OCI-LY1 (cell line): ENCODE measurements around the gene PDE4C.

Experiments used
- H2AFZ ChIP-seq: fragments of 200-600 bp; sonication (generic), shearing (Covaris generic); 2 replicates; pipeline ENCODE4 v1.6.0; 2014; ENCODE audit warnings: antibody characterized with exemption, mild to moderate bottlenecking, low read length
- H3F3A ChIP-seq: fragments of 200-600 bp; sonication (generic), shearing (Covaris generic); 2 replicates; pipeline ENCODE4 v1.6.0; 2014; ENCODE audit warnings: mild to moderate bottlenecking, antibody characterized with exemption, low read length, moderate library complexity; ENCODE audit not compliant: insufficient read depth
- H3K27ac ChIP-seq: fragments of 200-600 bp; sonication (generic); 2 replicates; pipeline ENCODE4 v1.5.1; 2014; ENCODE audit warnings: low read length, mixed run types, mild to moderate bottlenecking, low read depth; ENCODE audit not compliant: poor library complexity, severe bottlenecking
- H3K27me3 ChIP-seq: fragments of 200-600 bp; sonication (generic); 2 replicates; pipeline ENCODE4 v1.6.0; 2014; ENCODE audit warnings: antibody characterized with exemption, mild to moderate bottlenecking, low read length, moderate library complexity; ENCODE audit not compliant: insufficient read depth
- H3K36me3 ChIP-seq: fragments of 200-600 bp; sonication (generic); 2 replicates; pipeline ENCODE4 v1.6.1; 2014; ENCODE audit warnings: mild to moderate bottlenecking, antibody characterized with exemption, low read length, moderate library complexity, mixed read lengths; ENCODE audit not compliant: insufficient read depth
- H3K4me1 ChIP-seq: fragments of 200-600 bp; sonication (generic); 2 replicates; pipeline ENCODE4 v1.5.1; 2014; ENCODE audit warnings: mild to moderate bottlenecking, low read length, moderate library complexity; ENCODE audit not compliant: insufficient read depth, severe bottlenecking
- H3K4me2 ChIP-seq: fragments of 200-600 bp; sonication (generic), shearing (Covaris generic); 2 replicates; pipeline ENCODE4 v1.6.1; 2014; ENCODE audit warnings: low read length
- H3K4me3 ChIP-seq: fragments of 200-600 bp; sonication (generic); 2 replicates; pipeline ENCODE4 v1.5.1; 2014; ENCODE audit warnings: low read length, low read depth, mild to moderate bottlenecking, mixed read lengths; ENCODE audit not compliant: poor library complexity, severe bottlenecking
- H3K79me2 ChIP-seq: fragments of 200-600 bp; shearing (Covaris generic); 2 replicates; pipeline ENCODE4 v1.6.1; 2016; ENCODE audit warnings: mixed run types, low read length, mixed read lengths; ENCODE audit not compliant: insufficient read depth
- H3K9ac ChIP-seq: fragments of 200-600 bp; sonication (generic), shearing (Covaris generic); 2 replicates; pipeline ENCODE4 v1.6.1; 2014; ENCODE audit warnings: mild to moderate bottlenecking, low read length, mixed read lengths
- H3K9me2 ChIP-seq: fragments of 200-600 bp; sonication (generic), shearing (Covaris generic); 2 replicates; pipeline ENCODE4 v1.6.1; 2014; ENCODE audit warnings: low read depth, mild to moderate bottlenecking, low read length, mixed read lengths
- H3K9me3 ChIP-seq: fragments of 200-600 bp; shearing (Covaris generic); 2 replicates; pipeline ENCODE4 v1.6.1; 2014; ENCODE audit warnings: low read length, mixed read lengths
- H4K20me1 ChIP-seq: fragments of 200-600 bp; sonication (generic), shearing (Covaris generic); 2 replicates; pipeline ENCODE4 v1.6.0; 2016; ENCODE audit warnings: mild to moderate bottlenecking, low read length; ENCODE audit not compliant: insufficient read depth
- EZH2 ChIP-seq: fragments of 200-600 bp; sonication (generic), shearing (Covaris generic); IDR thresholded peaks from 2 replicates; pipeline ENCODE4 v1.8.0; 2017; ENCODE audit warnings: borderline replicate concordance, mixed run types, mild to moderate bottlenecking, antibody characterized with exemption, low read length, moderate library complexity, mixed read lengths
- TF ChIP-seq, protein P1 (sequence below): fragments of 200-600 bp; sonication (generic), shearing (Covaris generic); IDR thresholded peaks from 2 replicates; pipeline ENCODE4 v1.5.1; 2017; ENCODE audit warnings: mild to moderate bottlenecking, antibody characterized with exemption, low read length, moderate library complexity, mixed read lengths

PDE4C gene

DNA sequence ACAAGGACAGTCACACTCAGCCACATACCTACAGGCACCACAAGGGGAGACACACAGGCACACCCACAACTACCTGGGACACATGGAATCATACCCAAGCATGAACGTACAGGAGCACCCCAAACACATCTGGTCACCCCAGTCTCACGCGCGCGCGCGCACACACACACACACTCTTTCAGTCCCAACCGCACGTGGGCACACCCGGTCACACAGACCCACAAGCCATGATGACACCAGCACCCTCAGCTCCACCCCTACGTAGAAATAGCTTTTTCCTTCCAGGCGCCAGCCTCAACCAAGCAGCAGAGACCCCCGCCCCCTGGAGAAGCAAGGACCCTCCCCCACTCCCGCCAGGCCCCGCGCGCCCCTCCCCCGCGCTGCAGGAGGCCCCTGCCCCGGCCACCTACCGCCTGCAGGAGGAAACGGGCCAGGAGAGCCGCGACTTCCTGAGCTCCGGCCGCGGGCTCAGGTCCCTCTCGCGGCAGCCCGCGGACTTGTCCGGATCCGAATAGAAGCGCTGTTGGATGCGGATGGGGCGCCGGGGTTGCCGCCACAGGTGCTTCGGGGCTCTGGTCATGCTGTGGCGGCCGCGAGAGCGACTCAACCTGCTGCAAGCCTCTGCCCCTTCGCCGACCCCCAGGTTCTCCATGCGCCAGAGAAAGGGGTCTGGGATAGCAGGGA is 6.4 kb upstream of the PDE4C start:
- H3K4me1 ChIP-seq, result peaks cover 6% of the 10 kb centered on the region
- H3K27ac ChIP-seq, result no peak overlapping the region
- peaks cover 2% of the 10 kb centered on the region for H3K79me2 ChIP-seq
- H3K27me3 ChIP-seq, result no peaks in the 10 kb centered on the region
- H3K4me3 ChIP-seq, result no peak overlapping the region
- H3K4me2 ChIP-seq, result no peak overlapping the region
- H3K9me3 ChIP-seq, result no peaks in the 10 kb centered on the region
- H3K9me2 ChIP-seq, result no peaks in the 10 kb centered on the region
- no peaks in the 10 kb centered on the region for H3F3A ChIP-seq
- H3K9ac ChIP-seq, result no peak overlapping the region
- no peaks in the 10 kb centered on the region for H3K36me3 ChIP-seq
- H4K20me1 ChIP-seq, result no peaks in the 10 kb centered on the region
- no peak for TF ChIP-seq EZH2
- TF ChIP-seq, protein P1, sequence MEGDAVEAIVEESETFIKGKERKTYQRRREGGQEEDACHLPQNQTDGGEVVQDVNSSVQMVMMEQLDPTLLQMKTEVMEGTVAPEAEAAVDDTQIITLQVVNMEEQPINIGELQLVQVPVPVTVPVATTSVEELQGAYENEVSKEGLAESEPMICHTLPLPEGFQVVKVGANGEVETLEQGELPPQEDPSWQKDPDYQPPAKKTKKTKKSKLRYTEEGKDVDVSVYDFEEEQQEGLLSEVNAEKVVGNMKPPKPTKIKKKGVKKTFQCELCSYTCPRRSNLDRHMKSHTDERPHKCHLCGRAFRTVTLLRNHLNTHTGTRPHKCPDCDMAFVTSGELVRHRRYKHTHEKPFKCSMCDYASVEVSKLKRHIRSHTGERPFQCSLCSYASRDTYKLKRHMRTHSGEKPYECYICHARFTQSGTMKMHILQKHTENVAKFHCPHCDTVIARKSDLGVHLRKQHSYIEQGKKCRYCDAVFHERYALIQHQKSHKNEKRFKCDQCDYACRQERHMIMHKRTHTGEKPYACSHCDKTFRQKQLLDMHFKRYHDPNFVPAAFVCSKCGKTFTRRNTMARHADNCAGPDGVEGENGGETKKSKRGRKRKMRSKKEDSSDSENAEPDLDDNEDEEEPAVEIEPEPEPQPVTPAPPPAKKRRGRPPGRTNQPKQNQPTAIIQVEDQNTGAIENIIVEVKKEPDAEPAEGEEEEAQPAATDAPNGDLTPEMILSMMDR, result no peak
- no peak overlapping the region for H2AFZ ChIP-seq

DNA sequence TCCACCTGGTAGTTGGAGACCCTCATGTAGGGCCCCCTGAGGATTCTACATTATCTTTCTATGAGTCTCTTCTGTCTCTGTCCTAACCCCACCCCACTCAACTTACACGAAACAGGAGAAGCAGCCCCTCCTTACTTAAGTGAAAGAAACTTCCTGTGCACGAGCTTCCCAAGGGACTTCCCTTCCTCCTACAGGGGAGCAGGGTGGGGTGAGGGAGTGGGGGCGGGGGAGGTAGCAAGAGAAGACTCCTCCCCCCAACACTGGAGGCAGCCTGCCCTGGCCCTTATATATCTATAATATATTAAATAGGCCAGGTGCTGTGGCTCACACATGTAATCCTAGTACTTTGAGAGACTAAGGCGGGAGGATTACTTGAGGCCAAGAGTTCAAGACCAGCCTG is 5.5 kb upstream of the PDE4C start:
- Histone ChIP-seq H3K27ac (no peak overlapping the region), H4K20me1 (no peaks in the 10 kb centered on the region), H2AFZ (no peak overlapping the region), H3K36me3 (no peaks in the 10 kb centered on the region), H3K9me3 (no peaks in the 10 kb centered on the region), H3K9me2 (no peaks in the 10 kb centered on the region), H3K9ac (no peak overlapping the region), H3K27me3 (no peaks in the 10 kb centered on the region), H3K4me2 (no peak overlapping the region), H3K79me2 (no peaks in the 10 kb centered on the region), H3K4me3 (no peak overlapping the region), H3K4me1 (peaks cover 11% of the 10 kb centered on the region), H3F3A (no peaks in the 10 kb centered on the region)
- TF ChIP-seq, protein P1, result no peak
- no peak for TF ChIP-seq EZH2

DNA sequence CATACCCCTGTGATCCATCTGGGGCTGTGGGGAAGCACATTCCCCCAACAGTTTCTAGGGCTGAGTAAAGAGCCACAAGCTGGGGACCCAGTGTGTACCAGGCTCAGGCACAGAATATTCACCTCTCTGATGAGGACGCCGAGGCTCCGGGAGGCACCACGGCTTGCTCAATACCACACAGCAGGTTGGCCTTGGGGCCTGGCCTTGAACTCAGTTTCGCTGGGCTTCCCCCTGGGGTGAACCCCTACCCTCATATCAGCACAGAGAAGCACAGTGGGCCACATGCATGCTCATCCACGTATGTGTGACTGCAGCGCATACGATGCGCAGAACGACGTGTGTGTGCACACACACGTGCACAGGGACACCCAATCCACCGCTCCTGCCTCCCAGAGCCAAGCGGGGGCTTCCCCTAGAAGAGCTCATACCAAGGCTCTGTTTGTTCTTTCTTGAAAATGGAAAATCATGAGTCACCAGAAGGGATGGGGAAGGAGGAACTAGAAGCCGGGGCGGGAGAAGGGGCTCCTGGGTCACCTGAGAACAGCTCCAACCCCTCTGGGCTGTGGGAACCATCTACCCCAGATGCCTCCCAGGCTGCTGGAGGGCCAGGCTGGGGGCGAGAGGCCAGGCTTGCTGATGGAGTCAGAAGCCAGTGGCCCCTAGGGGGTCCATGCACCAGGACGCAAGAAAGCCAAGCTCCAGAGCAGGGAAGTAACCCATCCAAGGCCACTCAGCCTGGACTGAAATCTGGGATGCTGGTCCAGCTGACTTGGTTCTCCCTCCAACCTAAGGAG is 4.9 kb upstream of the PDE4C start:
- no peaks in the 10 kb centered on the region for H3F3A ChIP-seq
- H3K4me1 ChIP-seq, result peaks cover 11% of the 10 kb centered on the region
- H3K79me2 ChIP-seq, result no peaks in the 10 kb centered on the region
- TF ChIP-seq, protein P1, result no peak
- no peak for TF ChIP-seq EZH2
- no peak overlapping the region for H2AFZ ChIP-seq
- H3K27ac ChIP-seq, result no peak overlapping the region
- no peaks in the 10 kb centered on the region for H4K20me1 ChIP-seq
- H3K36me3 ChIP-seq, result no peaks in the 10 kb centered on the region
- no peak overlapping the region for H3K4me2 ChIP-seq
- H3K4me3 ChIP-seq, result no peak overlapping the region
- no peak overlapping the region for H3K9ac ChIP-seq
- no peaks in the 10 kb centered on the region for H3K9me2 ChIP-seq
- no peaks in the 10 kb centered on the region for H3K9me3 ChIP-seq
- no peaks in the 10 kb centered on the region for H3K27me3 ChIP-seq
